Activated CD8-positive, alpha-beta memory T cell treated with anti-CD3 and anti-CD28 coated beads for 4 hours (primary cell): Measurements from ENCODE around the gene CNOT4.
"Not testable (repeated sequence)": the region's sequence is repeated elsewhere in the genome, so short reads cannot be mapped to it uniquely, and the experiment has no call there.

Experiments used
- DNase-seq, 2 donors: peaks; one replicate each; pipeline ENCODE4 v3.0.0-alpha.2; 2020; ENCODE audit warnings: low read depth in 2 of 2

CNOT4 gene

DNA sequence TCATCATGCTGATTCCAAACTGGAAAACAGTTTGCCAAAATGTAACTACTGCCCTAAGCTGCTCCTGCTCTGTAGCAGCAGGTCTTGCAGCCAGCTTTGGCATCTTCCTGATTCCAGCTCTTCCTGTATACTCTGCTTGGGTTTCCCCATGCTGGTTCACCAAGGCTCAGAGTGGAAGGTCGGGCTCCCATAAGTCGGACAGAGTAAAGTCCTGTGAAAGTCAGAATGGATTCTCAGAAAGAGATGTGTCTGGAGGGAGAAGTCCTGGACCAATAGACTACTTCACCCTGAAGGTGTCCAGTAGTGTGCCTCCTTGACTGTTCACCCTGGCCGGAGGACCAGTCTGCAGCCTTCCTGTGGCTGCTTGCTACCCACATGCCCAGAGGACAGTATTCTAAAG lies 182.4 kb downstream of the CNOT4 start:
- no peak for DNase-seq

DNA sequence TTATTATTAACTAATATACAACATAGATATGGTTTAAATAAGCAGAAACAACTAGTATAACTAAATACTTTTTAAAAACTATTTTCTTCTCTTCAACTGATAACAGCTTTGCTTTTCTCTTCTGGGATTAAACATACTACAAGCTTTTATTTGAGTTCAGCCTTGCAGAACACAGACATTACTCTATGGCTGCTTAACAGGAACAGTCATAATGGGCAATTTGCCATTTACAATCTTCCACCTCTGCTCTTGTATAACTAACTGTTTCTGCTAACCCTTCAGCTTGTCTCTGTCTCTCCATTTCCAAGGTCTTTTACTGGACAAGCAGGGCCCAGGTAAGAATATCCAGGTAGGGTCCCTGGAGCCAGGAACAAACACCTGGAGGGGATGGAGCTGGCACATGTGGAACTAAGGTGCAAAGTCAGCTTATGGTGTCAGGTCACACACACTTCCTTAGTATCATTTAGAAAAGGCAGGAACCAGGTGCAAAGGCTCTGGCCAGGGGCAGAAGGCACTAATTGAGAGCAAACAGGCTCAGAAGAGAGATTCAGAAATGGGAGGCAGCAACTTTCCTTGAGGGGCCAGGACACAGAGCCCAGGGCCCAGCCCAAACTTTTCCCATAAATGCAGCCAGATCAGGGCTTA lies 183.1 kb downstream of the CNOT4 start:
- DNase-seq, result no peak

DNA sequence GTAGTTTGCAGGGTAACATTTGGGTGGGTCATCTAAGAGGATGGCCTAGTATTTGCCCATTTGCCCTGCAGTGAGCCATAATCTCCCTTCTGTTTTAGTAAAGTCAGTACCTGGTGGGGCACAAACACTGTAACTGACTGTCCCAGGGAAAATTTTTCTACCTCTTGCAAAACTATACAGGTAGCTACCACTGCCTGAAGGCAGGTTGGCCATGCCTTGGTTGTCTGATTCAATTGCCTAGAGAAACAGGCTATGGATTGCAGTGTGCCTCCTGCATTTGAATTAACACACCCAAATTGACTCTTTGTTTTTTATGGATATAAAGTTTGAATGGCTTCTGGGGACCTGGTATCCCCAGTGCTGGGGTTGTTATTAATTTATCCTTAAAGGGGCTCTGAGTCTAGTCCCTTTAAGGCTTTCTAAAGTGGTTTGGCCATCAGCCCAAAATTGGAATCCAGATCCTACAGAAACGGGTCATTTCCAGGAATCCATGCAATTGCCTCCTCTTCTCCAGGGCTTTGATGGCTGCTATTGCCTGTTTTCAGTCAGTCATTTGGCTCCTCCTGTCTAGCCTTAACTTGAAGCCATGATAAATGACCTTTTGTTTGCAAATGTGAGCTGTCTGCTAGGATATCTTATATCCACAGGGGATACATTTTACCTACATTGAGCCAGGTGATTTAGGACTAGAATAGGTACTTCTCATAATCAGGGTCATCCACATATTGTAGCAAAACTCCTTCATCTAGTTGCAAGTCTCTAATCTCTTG lies 187.1 kb downstream of the CNOT4 start:
- DNase-seq, result no peak

GRCh38 chr7:135321556-135321955 lies 188.3 kb downstream of the CNOT4 start:
- no peak for DNase-seq

- DNase-seq, result not testable (repeated sequence)
These were observed 188.9 kb downstream of the CNOT4 start for GRCh38 chr7:135320953-135321352.

GRCh38 chr7:135320268-135320667 lies 189.6 kb downstream of the CNOT4 start:
- DNase-seq, result no peak

- DNase-seq, result no peak
These were observed 192.1 kb downstream of the CNOT4 start for GRCh38 chr7:135317676-135318325.

GRCh38 chr7:135316648-135317313 lies 193.1 kb downstream of the CNOT4 start:
- no peak for DNase-seq

GRCh38 chr7:135313971-135314370 lies 195.9 kb downstream of the CNOT4 start:
- DNase-seq, result no peak
